GM10266 (cell line): Measurements from ENCODE around the gene CLEC4F.

Source experiments
- DNase-seq: peaks from one replicate; pipeline ENCODE4 v3.0.0; 2012; ENCODE audit errors: extremely low spot score
- TF ChIP-seq, protein P1 (sequence below): IDR thresholded peaks from 2 replicates; pipeline ENCODE4 v1.5.1; 2012; ENCODE audit warnings: mild to moderate bottlenecking, low read depth; ENCODE audit not compliant: control insufficient read depth, insufficient read depth; ENCODE audit errors: missing control alignments

The CLEC4F gene

GRCh38 chr2:70826696-70827350, 6.4 kb upstream of the CLEC4F start:
- TF ChIP-seq, protein P1, sequence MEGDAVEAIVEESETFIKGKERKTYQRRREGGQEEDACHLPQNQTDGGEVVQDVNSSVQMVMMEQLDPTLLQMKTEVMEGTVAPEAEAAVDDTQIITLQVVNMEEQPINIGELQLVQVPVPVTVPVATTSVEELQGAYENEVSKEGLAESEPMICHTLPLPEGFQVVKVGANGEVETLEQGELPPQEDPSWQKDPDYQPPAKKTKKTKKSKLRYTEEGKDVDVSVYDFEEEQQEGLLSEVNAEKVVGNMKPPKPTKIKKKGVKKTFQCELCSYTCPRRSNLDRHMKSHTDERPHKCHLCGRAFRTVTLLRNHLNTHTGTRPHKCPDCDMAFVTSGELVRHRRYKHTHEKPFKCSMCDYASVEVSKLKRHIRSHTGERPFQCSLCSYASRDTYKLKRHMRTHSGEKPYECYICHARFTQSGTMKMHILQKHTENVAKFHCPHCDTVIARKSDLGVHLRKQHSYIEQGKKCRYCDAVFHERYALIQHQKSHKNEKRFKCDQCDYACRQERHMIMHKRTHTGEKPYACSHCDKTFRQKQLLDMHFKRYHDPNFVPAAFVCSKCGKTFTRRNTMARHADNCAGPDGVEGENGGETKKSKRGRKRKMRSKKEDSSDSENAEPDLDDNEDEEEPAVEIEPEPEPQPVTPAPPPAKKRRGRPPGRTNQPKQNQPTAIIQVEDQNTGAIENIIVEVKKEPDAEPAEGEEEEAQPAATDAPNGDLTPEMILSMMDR, result no peak
- DNase-seq, result no peak

DNA sequence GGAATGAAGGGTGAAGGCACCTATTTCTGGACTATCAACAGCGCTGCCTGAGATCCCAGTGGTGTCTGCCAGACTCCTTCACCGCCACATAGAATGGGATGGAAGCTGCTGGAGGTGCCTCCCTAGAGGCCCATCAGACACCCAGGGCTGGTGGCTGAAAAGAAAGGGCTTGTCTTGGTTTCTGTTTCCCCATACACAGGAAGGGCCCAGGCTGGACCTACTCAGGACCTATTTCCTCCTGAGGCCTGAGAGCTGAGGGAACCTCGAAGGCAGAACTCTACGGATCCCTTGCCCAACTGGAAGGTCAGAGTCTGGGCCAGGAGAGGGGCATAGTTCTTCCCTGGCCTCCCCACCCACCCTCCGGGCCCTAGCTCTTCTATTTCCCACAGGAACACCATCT, 2.9 kb upstream of the CLEC4F start:
- no peak for DNase-seq
- TF ChIP-seq, protein P1, result no peak

DNA sequence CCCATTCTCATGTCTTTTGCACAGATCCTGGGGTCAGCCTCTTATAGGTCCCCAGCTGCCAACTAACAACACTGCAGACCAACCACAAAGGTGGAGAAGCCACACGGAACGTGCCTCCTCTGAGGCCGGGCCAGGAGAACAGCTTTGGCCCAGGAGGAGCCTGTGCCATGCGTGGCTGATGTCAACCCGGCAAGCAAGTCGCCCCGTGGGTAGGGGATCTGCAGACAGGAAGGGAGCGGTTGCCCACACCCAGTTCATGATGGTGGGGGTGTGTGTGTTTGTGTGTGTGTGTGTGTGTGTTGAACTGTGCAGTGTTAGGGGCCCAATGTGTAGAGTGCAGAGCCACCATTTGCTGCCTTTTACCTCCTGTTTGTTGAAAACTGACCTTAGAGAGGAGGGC, 2.4 kb upstream of the CLEC4F start:
- no peak for DNase-seq
- TF ChIP-seq, protein P1, result no peak

DNA sequence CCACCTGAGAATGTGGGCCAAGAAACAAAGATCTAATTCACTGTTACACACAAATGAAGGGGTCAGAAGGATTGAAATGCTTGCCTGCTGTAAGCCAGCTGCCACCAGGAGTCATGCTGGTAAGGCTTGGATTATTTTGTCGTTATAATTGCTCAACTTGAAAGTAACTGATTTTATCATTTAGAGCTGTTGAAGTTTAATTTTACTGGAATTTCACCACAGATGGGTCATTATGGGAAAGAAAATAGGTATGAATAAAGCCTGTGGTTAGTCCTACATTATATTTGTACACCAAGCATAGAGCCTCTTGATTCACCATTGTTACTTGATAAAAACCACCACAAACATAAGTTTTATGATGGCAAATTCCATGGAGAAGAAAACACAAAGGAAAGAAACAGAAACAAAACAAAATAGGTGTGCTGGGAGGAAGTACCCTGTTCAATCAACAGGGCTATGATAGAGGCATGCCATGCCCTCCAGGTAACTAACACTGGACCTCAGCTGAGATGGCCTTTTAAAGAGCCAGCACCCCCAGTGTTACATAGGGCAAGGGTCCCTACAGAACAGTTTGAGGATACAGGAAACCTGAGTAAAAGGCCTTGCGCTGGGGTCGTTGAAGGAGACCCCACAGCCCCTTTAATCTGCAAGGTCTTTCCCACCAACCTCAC, 3.0 kb downstream of the CLEC4F start:
- DNase-seq, result no peak
- TF ChIP-seq, protein P1, result no peak

GRCh38 chr2:70816726-70817125, 3.7 kb downstream of the CLEC4F start:
- TF ChIP-seq, protein P1, result no peak
- DNase-seq, result no peak

- TF ChIP-seq, protein P1, result no peak
- no peak for DNase-seq
Measured at GRCh38 chr2:70808983-70809958, 11.1 kb downstream of the CLEC4F start.
